Lower leg skin (tissue), 3 donors: ENCODE measurements around the gene GNG12.

Source experiments
- CTCF ChIP-seq, 3 donors: fragments of 450-650 bp; IDR thresholded peaks; one replicate each; pipeline ENCODE4 v1.5.1; 2016; ENCODE audit warnings: antibody characterized with exemption in 3 of 3, mild to moderate bottlenecking in 3 of 3, moderate library complexity in 2 of 3
- POLR2A ChIP-seq, 2 donors: fragments of 450-650 bp; IDR thresholded peaks; one replicate each; pipeline ENCODE4 v1.6.1; 2016 to 2017; ENCODE audit warnings: antibody characterized with exemption in 2 of 2, mild to moderate bottlenecking in 1 of 2, moderate library complexity in 1 of 2

GRCh38 chr1:67777016-67777415 lies 56.3 kb downstream of the GNG12 start:
- no peak for TF ChIP-seq CTCF (IDR thresholded peaks at IDR 0.05)
- TF ChIP-seq POLR2A (IDR thresholded peaks at IDR 0.05) = no peak
